ENCODE measurements around the gene GFRA1. TPM values are rescaled to one million over a fixed set of nuclear protein-coding genes. Genes with fewer than 3 reads are reported as not detected.

The GFRA1 gene
- total RNA-seq, 4 donors from 2014 or later = 2.6 to 75.1 (median 48.0) TPM

DNA sequence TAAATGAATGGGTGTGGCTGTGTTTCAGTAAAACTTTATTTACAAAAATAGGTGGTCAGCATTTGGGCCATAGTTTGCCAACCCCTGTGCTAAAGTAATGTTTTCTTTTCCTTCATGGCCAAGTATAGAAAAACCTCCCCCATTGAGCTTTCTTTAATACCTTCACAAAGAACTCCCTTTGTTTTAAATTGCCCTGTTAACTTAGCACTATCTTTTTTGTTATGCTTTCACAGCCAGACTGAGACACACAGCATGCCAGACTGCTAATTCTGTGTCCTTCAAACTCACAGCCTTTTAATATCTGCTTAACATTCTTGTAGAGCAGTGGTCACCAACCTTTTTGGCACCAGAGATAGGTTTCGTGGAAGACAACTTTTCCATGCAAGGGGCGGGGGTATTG is 78.0 kb downstream of the GFRA1 start:
- Histone ChIP-seq H3K4me1 (no peaks in the 10 kb centered on the region), H3K27ac (no peak overlapping the region), H3K9me3 (no peaks in the 10 kb centered on the region), H3K27me3 (no peaks in the 10 kb centered on the region), H3K36me3 (no peaks in the 10 kb centered on the region), H3K4me3 (no peak overlapping the region)
- intact Hi-C loops (cut with DNase I; ENCODE audit: low total_unique reads) = no loop called here
- DNase-seq = no peak
- TF ChIP-seq, protein P1, sequence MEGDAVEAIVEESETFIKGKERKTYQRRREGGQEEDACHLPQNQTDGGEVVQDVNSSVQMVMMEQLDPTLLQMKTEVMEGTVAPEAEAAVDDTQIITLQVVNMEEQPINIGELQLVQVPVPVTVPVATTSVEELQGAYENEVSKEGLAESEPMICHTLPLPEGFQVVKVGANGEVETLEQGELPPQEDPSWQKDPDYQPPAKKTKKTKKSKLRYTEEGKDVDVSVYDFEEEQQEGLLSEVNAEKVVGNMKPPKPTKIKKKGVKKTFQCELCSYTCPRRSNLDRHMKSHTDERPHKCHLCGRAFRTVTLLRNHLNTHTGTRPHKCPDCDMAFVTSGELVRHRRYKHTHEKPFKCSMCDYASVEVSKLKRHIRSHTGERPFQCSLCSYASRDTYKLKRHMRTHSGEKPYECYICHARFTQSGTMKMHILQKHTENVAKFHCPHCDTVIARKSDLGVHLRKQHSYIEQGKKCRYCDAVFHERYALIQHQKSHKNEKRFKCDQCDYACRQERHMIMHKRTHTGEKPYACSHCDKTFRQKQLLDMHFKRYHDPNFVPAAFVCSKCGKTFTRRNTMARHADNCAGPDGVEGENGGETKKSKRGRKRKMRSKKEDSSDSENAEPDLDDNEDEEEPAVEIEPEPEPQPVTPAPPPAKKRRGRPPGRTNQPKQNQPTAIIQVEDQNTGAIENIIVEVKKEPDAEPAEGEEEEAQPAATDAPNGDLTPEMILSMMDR (IDR thresholded peaks at IDR 0.05) = no peak
- no peak for TF ChIP-seq POLR2A (IDR thresholded peaks at IDR 0.05)

DNA sequence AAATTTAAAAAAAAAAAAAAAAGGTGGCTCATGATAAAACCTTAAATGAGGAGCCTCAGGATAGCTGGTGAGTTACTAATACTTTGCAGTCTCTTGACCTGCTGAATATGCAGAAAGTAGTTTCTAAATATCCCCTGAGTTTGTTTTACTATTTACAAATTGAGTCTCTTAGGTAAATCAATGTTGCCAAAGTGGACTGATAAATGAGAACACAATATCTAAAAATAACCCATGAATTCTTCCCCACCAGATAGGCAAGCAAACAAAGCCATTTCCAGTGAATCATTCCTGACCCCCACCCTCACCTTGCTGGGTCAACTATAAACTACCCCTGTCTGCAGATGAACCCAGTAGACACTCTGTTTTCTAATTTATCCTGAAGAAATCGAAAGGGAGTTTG is 78.9 kb downstream of the GFRA1 start:
- intact Hi-C loops (cut with DNase I; ENCODE audit: low total_unique reads) = no loop called here
- no peak overlapping the region for H3K27ac ChIP-seq
- no peak overlapping the region for H3K4me3 ChIP-seq
- H3K36me3 ChIP-seq = no peaks in the 10 kb centered on the region
- H3K27me3 ChIP-seq = no peaks in the 10 kb centered on the region
- H3K4me1 ChIP-seq = no peaks in the 10 kb centered on the region
- no peak for DNase-seq
- TF ChIP-seq, protein P1 (IDR thresholded peaks at IDR 0.05) = no peak
- no peak for TF ChIP-seq POLR2A (IDR thresholded peaks at IDR 0.05)
- no peaks in the 10 kb centered on the region for H3K9me3 ChIP-seq

DNA sequence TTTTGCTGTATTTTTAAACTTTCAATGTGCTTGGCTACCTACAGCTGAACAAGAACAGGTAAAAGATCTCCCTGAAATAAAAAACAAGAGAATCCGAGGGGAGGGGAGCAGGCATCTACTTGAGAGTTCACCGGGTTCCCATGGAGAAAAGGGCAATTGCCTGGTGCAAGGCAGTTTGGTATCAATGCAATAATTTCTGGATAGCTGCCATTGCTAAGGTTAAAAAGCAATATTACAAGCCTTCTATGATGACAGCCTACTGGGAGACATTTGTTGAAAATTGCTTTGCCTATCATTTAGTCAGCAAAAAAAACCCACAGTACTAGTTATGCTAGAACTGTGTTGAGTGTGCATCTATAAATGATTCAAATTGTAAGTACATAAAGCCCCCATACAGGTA is 82.1 kb downstream of the GFRA1 start:
- Histone ChIP-seq H3K4me3 (no peak overlapping the region), H3K27me3 (no peaks in the 10 kb centered on the region), H3K9me3 (no peaks in the 10 kb centered on the region), H3K27ac (no peak overlapping the region), H3K4me1 (no peaks in the 10 kb centered on the region), H3K36me3 (no peaks in the 10 kb centered on the region)
- DNase-seq = no peak
- TF ChIP-seq, protein P1 (IDR thresholded peaks at IDR 0.05) = no peak
- no peak for TF ChIP-seq POLR2A (IDR thresholded peaks at IDR 0.05)
- intact Hi-C loops (cut with DNase I; ENCODE audit: low total_unique reads) = no loop called here

DNA sequence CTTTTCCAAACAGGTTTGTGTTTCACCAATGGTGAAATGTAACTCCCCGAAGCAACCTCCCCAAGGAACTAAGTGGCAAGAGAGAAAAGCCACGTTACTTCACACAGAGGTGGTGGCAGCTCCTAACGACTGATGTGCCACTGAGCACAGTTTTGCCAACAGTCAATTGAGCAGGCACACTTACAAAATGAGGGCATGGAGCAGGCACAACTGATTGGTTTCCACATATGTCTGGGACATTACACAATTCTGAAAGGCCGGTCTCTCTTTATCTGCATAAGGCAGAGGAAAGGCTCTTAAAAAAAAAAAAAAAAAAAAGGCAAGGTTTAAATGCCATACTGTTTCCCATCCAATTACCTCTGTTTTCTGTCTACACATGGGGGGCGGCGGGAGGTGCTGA is 86.7 kb downstream of the GFRA1 start:
- no peak overlapping the region for H3K27ac ChIP-seq
- DNase-seq = no peak
- no peaks in the 10 kb centered on the region for H3K4me1 ChIP-seq
- H3K9me3 ChIP-seq = no peaks in the 10 kb centered on the region
- H3K36me3 ChIP-seq = no peaks in the 10 kb centered on the region
- intact Hi-C loops (cut with DNase I; ENCODE audit: low total_unique reads) = no loop called here
- H3K27me3 ChIP-seq = no peaks in the 10 kb centered on the region
- TF ChIP-seq, protein P1 (IDR thresholded peaks at IDR 0.05) = no peak
- no peak for TF ChIP-seq POLR2A (IDR thresholded peaks at IDR 0.05)
- H3K4me3 ChIP-seq = no peak overlapping the region

DNA sequence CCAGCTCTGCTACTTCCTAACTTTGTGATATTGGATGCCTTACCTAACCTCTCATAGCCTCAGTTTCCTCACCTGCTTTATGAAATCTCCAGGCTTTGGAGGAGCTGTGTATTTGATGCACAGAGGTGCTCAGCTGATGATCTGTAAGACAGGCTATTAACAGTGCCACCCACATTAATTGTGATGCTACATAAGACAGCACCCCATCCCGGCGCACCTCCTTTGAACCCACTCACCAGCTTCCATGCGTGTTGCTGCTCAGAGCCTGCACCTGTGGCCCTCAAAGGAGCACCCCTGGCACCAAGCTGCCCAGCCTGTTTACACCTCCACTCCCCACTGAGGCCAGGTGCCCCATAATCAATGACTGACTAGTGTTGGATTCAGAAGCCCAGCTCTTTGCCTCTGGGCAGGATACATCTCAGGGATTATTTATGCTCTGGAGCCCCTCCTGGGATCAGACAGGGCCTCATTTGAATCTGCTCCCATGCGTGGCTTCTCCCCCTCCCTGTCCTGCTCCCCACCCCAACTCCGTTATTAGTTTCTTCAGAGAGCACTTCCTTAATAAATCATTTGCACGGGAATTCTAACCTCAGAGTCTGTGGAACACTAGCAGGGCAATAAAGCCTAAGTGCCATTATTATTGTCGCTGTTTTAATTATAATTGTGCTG is 87.7 kb downstream of the GFRA1 start:
- no peaks in the 10 kb centered on the region for H3K27me3 ChIP-seq
- no peak for DNase-seq
- H3K9me3 ChIP-seq = no peaks in the 10 kb centered on the region
- TF ChIP-seq, protein P1 (IDR thresholded peaks at IDR 0.05) = no peak
- no peak for TF ChIP-seq POLR2A (IDR thresholded peaks at IDR 0.05)
- no peak overlapping the region for H3K4me3 ChIP-seq
- intact Hi-C loops (cut with DNase I; ENCODE audit: low total_unique reads) = no loop called here
- H3K27ac ChIP-seq = no peak overlapping the region
- no peaks in the 10 kb centered on the region for H3K36me3 ChIP-seq
- H3K4me1 ChIP-seq = no peaks in the 10 kb centered on the region
